Stimulated activated CD8-positive, alpha-beta memory T cell treated with anti-CD3 and anti-CD28 coated beads, Interleukin-4, amount 100 ng/mL, for 4 hours (primary cell): ENCODE results near the gene SORCS2.
"Not testable (repeated sequence)": the region's sequence is repeated elsewhere in the genome, so short reads cannot be mapped to it uniquely, and the experiment has no call there.

Source experiments
- DNase-seq, 2 donors: peaks; one replicate each; pipeline ENCODE4 v3.0.0-alpha.2; 2020; ENCODE audit warnings: low read depth in 2 of 2, low spot score in 1 of 2

Gene SORCS2

DNA sequence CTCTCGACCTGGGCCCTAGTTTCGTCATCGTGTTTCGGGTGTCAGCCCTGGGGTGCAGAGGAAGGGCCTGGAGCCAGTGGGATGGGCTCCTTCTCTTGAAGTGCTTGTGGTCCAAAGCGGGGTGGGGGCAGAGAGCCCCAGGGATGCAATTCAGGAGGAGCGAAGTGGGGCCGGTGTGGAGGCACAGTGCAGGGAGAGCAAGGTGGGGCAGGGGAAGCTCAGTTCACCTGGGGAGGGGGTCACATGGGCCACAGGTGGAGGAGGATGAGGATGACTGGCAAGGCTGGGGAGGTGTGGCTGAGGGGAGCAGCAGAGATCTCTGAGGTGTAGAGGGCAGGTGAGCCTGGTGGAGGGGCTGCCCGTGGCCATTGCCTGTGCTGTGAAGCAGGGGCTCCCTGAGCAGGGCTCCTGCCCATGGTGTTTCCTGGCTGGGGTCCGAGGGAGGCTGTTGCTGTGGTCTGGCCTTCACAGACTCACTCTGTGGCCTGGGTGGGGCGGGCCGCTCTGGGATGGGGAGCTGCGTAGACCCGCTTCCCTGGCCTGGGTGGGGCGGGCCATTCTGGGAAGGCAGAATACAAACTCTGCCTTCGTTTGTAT lies 6.9 kb downstream of the SORCS2 start:
- no peak for DNase-seq

GRCh38 chr4:7199771-7200441 lies 7.6 kb downstream of the SORCS2 start:
- no peak for DNase-seq

DNA sequence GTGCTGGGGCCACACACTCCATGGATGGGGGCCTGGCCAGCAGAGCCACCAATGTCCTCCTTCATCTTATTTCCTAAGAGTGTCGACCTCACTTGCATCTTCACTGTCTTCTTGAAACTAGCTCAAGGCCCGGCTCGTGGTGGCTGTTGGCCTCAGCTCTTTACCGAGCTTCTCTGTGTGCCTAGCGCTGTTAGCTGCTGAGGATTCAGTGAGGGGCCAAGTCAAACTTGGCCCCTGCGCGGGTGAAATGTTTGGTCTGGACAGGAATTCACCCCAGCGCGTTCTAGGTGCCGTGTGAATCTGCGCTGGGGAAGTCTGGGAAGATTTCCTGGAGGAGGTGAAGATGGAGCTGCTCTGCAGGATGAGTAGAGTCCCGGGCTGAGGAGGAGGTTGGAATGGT lies 8.5 kb downstream of the SORCS2 start:
- no peak for DNase-seq

- no peak for DNase-seq
Observed at GRCh38 chr4:7201420-7202305, 9.3 kb downstream of the SORCS2 start.

- no peak for DNase-seq
Observed at GRCh38 chr4:7202411-7202810, 10.1 kb downstream of the SORCS2 start.

DNA sequence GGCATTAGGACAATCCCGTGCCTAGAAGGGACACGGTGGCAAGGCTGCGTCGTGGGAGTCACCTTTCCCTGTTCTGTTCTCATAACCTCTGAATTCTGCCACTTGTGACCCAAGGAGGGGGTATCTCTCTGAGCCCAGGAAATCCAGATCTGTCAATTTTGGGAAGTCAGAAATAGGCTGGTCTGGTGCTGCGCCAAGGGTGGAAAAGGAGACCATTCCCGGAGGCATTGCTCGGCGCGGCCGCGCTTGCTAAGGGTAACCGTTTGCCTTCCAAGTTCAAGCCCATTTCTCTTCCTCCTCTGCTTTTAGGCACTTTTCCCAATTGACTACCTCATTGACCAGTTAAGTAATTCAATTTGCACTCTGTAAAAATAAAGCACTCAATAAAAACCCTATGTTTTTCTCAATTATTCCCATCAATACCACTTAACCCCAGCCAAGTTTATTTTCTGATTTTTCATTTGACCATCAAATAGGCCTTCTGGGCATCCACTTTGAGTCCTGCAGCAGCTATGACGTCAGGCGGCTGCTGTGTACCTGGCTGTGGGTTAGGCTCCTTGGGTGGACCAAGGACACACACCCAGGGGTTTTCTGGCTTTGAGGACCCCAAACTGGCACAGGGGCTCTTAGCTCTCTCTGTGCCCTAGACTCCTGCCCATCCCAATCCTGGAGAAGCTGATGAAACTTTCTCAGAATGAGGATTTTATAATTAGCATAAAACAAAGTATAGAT lies 12.5 kb downstream of the SORCS2 start:
- no peak for DNase-seq

DNA sequence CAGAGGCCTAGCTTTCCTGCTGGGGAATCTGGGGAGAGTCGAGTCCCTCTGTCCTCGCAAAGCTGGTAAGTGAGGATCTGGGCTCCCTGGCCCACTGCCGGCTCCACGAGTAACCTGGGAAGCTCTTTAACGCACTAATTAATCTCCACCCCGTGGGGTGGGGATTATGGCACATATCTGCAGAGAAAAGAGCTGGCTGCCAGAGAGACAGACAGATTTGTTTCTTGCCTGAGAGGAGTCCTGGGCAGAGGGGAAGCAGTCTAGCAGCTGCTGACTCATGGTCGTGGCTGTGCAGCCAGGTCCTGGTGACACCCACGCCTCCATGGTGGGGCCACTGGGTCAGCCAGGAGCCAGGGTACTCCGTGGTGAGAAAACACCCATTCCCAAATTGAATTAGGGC lies 14.0 kb downstream of the SORCS2 start:
- DNase-seq: no peak

DNA sequence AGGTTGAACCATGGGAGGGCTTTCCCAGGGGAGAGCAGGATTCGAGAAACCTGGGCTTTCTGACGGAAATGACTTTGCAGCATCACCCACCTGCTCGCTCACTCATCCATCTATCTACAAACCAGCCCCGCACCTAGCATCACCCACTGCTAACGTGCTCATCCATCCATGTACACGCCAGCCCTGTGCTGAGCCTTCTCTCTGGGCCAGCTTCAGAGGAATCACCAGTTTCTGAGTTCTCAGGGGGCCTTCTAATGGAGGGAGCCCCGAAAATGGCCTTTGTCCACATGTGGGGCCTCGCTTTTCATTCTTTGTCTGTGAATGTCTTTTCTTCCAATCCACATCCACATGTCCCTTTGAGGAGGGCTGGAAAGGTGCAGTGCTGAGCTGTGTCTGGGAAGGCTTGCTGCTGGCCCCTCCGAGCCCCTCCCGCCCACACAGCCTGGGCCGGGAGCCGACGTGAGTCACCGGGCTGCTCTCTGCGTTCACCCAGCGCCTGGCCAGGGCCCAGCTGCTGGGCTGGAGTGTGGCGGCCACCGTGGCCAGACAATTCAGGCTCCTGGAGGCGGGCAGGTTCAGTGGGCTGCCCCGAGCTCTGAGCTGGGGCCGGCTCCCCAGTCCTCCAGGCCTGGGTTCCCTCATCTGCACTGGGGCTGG lies 14.7 kb downstream of the SORCS2 start:
- DNase-seq: no peak

DNA sequence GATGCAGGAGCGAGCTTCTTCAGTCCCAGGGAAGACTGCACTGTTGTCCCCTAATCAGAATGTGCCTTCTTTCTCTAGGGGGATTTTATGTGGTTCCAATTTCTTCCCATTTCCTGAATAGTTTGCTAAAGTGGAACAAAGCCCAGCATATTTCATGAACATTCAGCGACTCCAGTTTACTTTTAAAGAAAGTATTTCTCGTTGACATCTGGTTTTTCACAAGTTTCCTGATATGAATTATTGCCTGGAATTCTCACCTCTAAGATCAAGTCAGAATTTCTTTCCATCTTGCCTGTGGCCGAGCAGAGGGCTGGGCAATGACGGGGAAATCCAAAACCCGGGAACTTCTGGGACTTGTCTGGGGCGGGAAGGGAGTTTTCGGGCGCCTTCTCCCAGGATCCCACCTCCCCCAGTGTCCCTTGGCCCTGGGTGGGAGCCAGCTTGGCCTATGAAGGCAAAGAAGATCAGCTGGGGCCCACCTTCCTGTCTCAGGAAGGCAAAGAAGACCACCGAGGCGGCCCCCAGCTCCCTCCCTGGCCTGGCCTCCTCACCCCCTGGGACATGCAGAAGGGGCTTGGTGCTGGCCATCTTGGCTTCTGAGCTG lies 15.4 kb downstream of the SORCS2 start:
- DNase-seq: no peak

- DNase-seq: no peak
Observed at GRCh38 chr4:7208509-7209451, 16.4 kb downstream of the SORCS2 start.

- no peak for DNase-seq
Observed at GRCh38 chr4:7209699-7210098, 17.4 kb downstream of the SORCS2 start.

DNA sequence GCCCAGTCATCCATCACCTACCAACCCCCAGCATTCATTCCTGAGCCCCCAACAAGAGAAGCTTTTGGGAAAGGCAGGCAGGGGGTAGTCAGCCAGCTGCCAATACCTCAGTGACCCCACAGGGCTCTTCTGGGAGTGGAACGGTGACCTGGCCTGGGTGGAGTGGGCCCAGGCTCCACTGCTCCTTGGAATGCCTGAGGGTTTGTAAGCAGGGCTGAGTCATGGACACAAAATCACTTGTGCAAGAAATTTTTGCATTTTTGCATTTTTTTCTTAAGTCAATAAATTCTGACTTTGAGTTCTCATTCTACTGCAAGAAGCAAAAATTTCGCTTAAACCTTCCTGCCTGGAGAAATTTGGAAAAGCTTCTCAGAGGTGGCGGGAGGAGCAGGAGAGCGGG lies 18.5 kb downstream of the SORCS2 start:
- DNase-seq: no peak

GRCh38 chr4:7212101-7212674 lies 19.9 kb downstream of the SORCS2 start:
- no peak for DNase-seq

DNA sequence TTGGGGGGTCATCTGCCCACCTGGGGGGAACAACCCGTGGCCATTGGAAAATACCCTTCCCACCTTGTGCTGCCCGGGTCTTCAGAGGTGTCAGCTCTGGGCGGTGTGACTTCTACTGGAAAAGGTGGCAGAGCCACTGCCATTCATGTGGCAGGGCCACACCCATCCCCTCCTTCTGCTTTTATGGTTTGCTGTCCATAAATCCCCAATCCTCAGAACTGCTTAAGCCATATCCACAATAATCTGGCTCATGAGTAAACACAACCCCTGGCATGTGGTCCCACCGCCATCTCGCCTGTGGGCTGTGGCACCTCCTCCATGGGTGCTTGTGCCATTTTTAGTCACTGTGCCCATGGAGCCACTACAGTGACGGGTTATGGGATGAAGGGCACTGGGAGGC lies 20.6 kb downstream of the SORCS2 start:
- DNase-seq: no peak

DNA sequence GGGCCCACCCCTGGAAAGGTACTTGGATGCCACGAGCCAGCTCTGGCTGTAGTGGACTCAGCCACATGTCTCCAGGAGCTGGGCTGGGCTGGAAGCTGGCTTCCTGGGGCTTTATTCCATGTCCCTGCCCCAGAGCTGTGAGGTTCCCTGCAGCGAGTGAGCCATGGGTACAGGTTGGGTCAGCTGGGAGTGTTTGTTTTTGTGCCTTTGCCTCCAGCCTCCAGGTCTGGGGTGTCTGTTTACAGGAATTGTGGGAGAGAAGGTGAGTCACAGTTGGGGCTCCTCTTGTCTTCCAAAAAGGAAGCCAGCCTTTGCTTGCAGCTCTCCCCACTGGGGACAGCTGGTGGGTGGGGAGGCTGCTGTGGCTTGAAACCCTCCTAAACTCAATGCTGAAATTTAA lies 21.5 kb downstream of the SORCS2 start:
- no peak for DNase-seq

- DNase-seq: no peak
Observed at GRCh38 chr4:7214359-7214758, 22.0 kb downstream of the SORCS2 start.

DNA sequence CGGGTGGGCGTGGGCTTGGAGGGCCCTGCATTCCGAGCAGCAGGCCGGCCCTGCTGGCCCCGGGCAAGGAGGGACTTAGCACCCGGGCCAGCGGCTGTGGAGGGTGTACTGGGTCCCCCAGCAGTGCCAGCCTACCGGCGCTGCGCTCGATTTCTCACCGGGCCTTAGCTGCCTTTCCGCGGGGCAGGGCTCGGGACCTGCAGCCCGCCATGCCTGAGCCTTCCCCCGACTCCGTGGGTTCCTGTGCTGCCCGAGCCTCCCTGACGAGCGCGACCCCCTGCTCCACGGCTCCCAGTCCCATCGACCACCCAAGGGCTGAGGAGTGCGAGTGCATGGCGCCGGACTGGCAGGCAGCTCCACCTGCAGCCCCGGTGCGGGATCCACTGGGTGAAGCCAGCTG lies 22.8 kb downstream of the SORCS2 start:
- not testable (repeated sequence) for DNase-seq

GRCh38 chr4:7217039-7217438 lies 24.7 kb downstream of the SORCS2 start:
- no peak for DNase-seq
